Naive thymus-derived CD8-positive, alpha-beta T cell (primary cell): Measurements from ENCODE around the gene TAC3. TPM values are rescaled to one million over a fixed set of nuclear protein-coding genes. Genes with fewer than 3 reads are reported as not detected.

Experiments
- ATAC-seq, 2 donors: fragments of 150-1000 bp; cut with Tn5 transposase in 1 of 2; sonication (Bioruptor Pico), chemical (Tn5 transposase) in 1 of 2; 1 replicate in 1 of 2; 2 replicates in 1 of 2; pipeline ENCODE4 v1.10.0; 2021; ENCODE audit warnings: mild to moderate bottlenecking in 2 of 2, moderate library complexity in 2 of 2
- POLR2A ChIA-PET: fragments of 350-600 bp; sonication (Branson Sonifier 250); formaldehyde crosslinking; loops from one replicate; lab custom pipeline; 2021; ENCODE audit warnings: antibody characterized with exemption; lab: Charles Lee
- DNase-seq, 10 donors: peaks; one replicate each; pipeline versions ENCODE4 v3.0.0 to v3.0.0-alpha.2; 2020 to 2022
- H3K27ac Mint-ChIP-seq, 10 donors: one replicate each; pipeline ENCODE4 v1.8.0; 2020 to 2022; ENCODE audit warnings: mild to moderate bottlenecking in 10 of 10, mixed read lengths in 10 of 10, moderate library complexity in 4 of 10, inconsistent platforms in 1 of 10
- H3K27me3 Mint-ChIP-seq, 5 donors: one replicate each; pipeline ENCODE4 v1.8.0; 2021 to 2022; ENCODE audit warnings: mixed read lengths in 5 of 5
- H3K36me3 Mint-ChIP-seq, 3 donors: one replicate each; pipeline ENCODE4 v1.8.0; 2020 to 2022; ENCODE audit warnings: mixed read lengths in 3 of 3, mild to moderate bottlenecking in 2 of 3, inconsistent platforms in 1 of 3
- H3K4me1 Mint-ChIP-seq, 4 donors: one replicate each; pipeline ENCODE4 v1.8.0; 2021 to 2022; ENCODE audit warnings: mixed read lengths in 4 of 4
- H3K4me3 Mint-ChIP-seq, 10 donors: one replicate each; pipeline ENCODE4 v1.8.0; 2020 to 2022; ENCODE audit warnings: mild to moderate bottlenecking in 10 of 10, mixed read lengths in 10 of 10, moderate library complexity in 6 of 10, inconsistent platforms in 1 of 10
- H3K9me3 Mint-ChIP-seq, 9 donors: one replicate each; pipeline ENCODE4 v1.8.0; 2020 to 2022; ENCODE audit warnings: mixed read lengths in 9 of 9, mild to moderate bottlenecking in 3 of 9, inconsistent platforms in 1 of 9, moderate library complexity in 1 of 9
- polyA plus RNA-seq, 3 donors: library from polyadenylated mRNA; unstranded; fragments of 300-500 nt; fragmentation: Illumina TruSeq; gene quantifications; one replicate each; pipeline ENCODE4 v1.2.3, GENCODE V29; 2021
- total RNA-seq, 8 experiments: library from RNA in 2 of 8; stranded (reverse) in 2 of 8; gene quantifications; one replicate each; pipeline ENCODE4 v1.2.3 and lab custom pipeline; 2021 to 2026

The TAC3 gene
- total and polyA plus RNA-seq, 5 experiments from 2014 or later, result not detected

- H3K4me1 Mint-ChIP-seq, result peaks cover 31 to 64% (median 49%) of the 10 kb centered on the region in 4 donors
- H3K9me3 Mint-ChIP-seq, result no peaks in the 10 kb centered on the region
- no peak overlapping the region for H3K4me3 Mint-ChIP-seq
- peak overlapping the region in 3 of 10 donors; percentile 21 to 49 (median 26) for H3K27ac Mint-ChIP-seq
- no peaks in the 10 kb centered on the region for H3K27me3 Mint-ChIP-seq
- DNase-seq, result no peak
- no peak for ATAC-seq
- peaks cover 0 to 81% (median 17%) of the 10 kb centered on the region in 3 donors for H3K36me3 Mint-ChIP-seq
- POLR2A ChIA-PET, result interaction anchor here (1.1 kb wide), 1 partner anchor 60 kb away, joined by 3 read pairs; no protein-coding TSS in a partner anchor
These were observed 16.9 kb downstream of the TAC3 start for GRCh38 chr12:56999456-56999855.

GRCh38 chr12:56998981-56999380, 17.3 kb downstream of the TAC3 start:
- ATAC-seq (no peak), DNase-seq (no peak)
- Mint-ChIP-seq H3K36me3 (peaks cover 0 to 76% (median 17%) of the 10 kb centered on the region in 3 donors), H3K27me3 (no peaks in the 10 kb centered on the region), H3K4me3 (no peak overlapping the region), H3K4me1 (peaks cover 30 to 59% (median 44%) of the 10 kb centered on the region in 4 donors), H3K9me3 (no peaks in the 10 kb centered on the region), H3K27ac (peak overlapping the region in 4 of 10 donors; percentile 26 to 66 (median 50))
- POLR2A ChIA-PET, result interaction anchor here (1.0 to 1.1 kb wide), 2 partner anchors 60 to 273 kb away, joined by 3 read pairs; no protein-coding TSS in a partner anchor

DNA sequence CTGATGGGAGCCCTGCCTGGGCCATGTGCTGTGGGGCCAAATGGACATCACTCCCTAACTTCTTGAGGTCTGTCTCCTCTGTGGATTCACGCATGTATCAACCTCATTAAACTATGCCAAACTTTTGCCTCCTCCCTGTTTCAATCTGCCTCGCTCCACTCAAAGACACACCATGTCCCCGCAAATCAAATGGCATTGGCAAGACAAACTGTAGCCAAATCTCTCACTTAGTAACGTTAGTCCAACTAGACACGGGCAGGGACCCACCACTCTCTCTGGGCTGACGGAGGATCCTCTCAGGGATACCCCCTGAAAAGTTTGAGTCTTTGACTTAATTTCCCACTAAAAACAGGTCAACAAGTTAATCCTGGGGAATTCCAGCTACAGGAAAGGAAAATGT, 18.0 kb downstream of the TAC3 start:
- Mint-ChIP-seq H3K27me3 (no peaks in the 10 kb centered on the region), H3K4me3 (no peak overlapping the region), H3K36me3 (peaks cover 0 to 70% (median 11%) of the 10 kb centered on the region in 3 donors), H3K4me1 (peaks cover 30 to 52% (median 43%) of the 10 kb centered on the region in 4 donors), H3K27ac (peak overlapping the region in 5 of 10 donors; percentile 25 to 50 (median 44)), H3K9me3 (no peaks in the 10 kb centered on the region)
- no peak for ATAC-seq
- POLR2A ChIA-PET, result interaction anchor here (1.0 kb wide), 1 partner anchor 273 kb away, joined by 3 read pairs; no protein-coding TSS in a partner anchor
- no peak for DNase-seq

GRCh38 chr12:56996793-56997545, 19.4 kb downstream of the TAC3 start:
- DNase-seq (no peak), ATAC-seq (no peak)
- Mint-ChIP-seq H3K27me3 (no peaks in the 10 kb centered on the region), H3K36me3 (peaks cover 0 to 56% (median 5%) of the 10 kb centered on the region in 3 donors), H3K27ac (peak overlapping the region in 1 of 10 donors; percentile 38), H3K4me1 (peaks cover 25 to 42% (median 35%) of the 10 kb centered on the region in 4 donors), H3K4me3 (no peak overlapping the region), H3K9me3 (no peaks in the 10 kb centered on the region)
- POLR2A ChIA-PET, result no interaction called here

GRCh38 chr12:56995930-56996496, 20.3 kb downstream of the TAC3 start:
- H3K4me1 Mint-ChIP-seq, result peaks cover 25 to 41% (median 34%) of the 10 kb centered on the region in 4 donors
- peak overlapping the region in 2 of 10 donors; percentile 71 to 83 for H3K27ac Mint-ChIP-seq

DNA sequence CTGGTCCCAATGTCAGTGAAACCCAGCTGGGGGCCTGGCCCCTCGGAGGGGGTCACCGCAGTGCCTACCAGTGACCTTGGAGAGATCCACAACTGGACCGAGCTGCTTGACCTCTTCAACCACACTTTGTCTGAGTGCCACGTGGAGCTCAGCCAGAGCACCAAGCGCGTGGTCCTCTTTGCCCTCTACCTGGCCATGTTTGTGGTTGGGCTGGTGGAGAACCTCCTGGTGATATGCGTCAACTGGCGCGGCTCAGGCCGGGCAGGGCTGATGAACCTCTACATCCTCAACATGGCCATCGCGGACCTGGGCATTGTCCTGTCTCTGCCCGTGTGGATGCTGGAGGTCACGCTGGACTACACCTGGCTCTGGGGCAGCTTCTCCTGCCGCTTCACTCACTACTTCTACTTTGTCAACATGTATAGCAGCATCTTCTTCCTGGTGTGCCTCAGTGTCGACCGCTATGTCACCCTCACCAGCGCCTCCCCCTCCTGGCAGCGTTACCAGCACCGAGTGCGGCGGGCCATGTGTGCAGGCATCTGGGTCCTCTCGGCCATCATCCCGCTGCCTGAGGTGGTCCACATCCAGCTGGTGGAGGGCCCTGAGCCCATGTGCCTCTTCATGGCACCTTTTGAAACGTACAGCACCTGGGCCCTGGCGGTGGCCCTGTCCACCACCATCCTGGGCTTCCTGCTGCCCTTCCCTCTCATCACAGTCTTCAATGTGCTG, 21.0 kb downstream of the TAC3 start:
- Mint-ChIP-seq H3K9me3 (no peaks in the 10 kb centered on the region), H3K27ac (peak overlapping the region in 2 of 10 donors; percentile 71 to 83), H3K4me1 (peaks cover 25 to 37% (median 30%) of the 10 kb centered on the region in 4 donors), H3K4me3 (no peak overlapping the region), H3K27me3 (no peaks in the 10 kb centered on the region), H3K36me3 (peaks cover 0 to 42% (median 5%) of the 10 kb centered on the region in 3 donors)
- DNase-seq (peak in 1 of 10 donors; percentile 14), ATAC-seq (no peak)
- POLR2A ChIA-PET, result interaction anchor here (0.9 kb wide), 1 partner anchor 10 kb away, joined by 3 read pairs; no protein-coding TSS in a partner anchor

More at GRCh38 chr12:56995930-56996496, 20.3 kb downstream of the TAC3 start:
- DNase-seq (no peak), ATAC-seq (no peak)
- H3K9me3 Mint-ChIP-seq, result no peaks in the 10 kb centered on the region
- POLR2A ChIA-PET, result no interaction called here
- no peaks in the 10 kb centered on the region for H3K27me3 Mint-ChIP-seq
- no peak overlapping the region for H3K4me3 Mint-ChIP-seq
- peaks cover 0 to 49% (median 5%) of the 10 kb centered on the region in 3 donors for H3K36me3 Mint-ChIP-seq

DNA sequence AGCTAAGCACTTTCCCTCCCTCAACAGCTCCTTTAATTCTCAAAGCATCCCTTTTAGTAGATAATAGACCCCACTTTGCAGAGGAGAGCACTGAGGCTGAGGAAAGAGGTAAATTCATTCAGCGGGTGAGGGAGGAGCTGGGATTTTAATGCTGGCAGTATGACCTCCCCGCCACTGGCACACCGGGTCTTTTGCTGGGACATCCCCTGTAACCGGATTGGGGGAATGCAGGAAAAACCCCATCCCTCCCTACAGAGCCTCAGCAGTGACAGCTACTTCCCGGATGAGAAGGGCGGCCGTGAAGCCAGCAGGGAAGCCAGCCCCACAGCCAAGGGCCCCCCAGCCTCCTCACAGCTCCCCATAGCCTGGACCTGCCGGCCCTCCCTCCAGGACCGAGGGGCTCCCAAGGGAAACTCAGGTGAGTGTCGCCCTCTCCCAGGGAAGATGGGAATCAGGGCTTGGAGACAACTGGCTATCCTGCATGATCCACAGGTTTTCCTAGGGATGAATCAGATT, 22.0 kb downstream of the TAC3 start:
- no peak overlapping the region for H3K27ac Mint-ChIP-seq
- peaks cover 0 to 31% (median 5%) of the 10 kb centered on the region in 3 donors for H3K36me3 Mint-ChIP-seq
- no peak for ATAC-seq
- POLR2A ChIA-PET, result interaction anchor here (0.7 kb wide), 1 partner anchor 34 kb away, joined by 3 read pairs; no protein-coding TSS in a partner anchor
- H3K9me3 Mint-ChIP-seq, result no peaks in the 10 kb centered on the region
- peak in 1 of 10 donors; percentile 7 for DNase-seq
- H3K4me3 Mint-ChIP-seq, result no peak overlapping the region
- H3K4me1 Mint-ChIP-seq, result peaks cover 17 to 29% (median 25%) of the 10 kb centered on the region in 4 donors
- H3K27me3 Mint-ChIP-seq, result no peaks in the 10 kb centered on the region

- H3K27ac Mint-ChIP-seq, result peak overlapping the region in 1 of 10 donors; percentile 23
- DNase-seq (peak in 1 of 10 donors; percentile 2), ATAC-seq (no peak)
- H3K4me3 Mint-ChIP-seq, result no peak overlapping the region
- POLR2A ChIA-PET, result no interaction called here
- no peaks in the 10 kb centered on the region for H3K27me3 Mint-ChIP-seq
- no peaks in the 10 kb centered on the region for H3K9me3 Mint-ChIP-seq
- peaks cover 0 to 22% (median 5%) of the 10 kb centered on the region in 3 donors for H3K36me3 Mint-ChIP-seq
- H3K4me1 Mint-ChIP-seq, result peaks cover 11 to 21% (median 17%) of the 10 kb centered on the region in 4 donors
These were observed 23.0 kb downstream of the TAC3 start for GRCh38 chr12:56993346-56993745.

DNA sequence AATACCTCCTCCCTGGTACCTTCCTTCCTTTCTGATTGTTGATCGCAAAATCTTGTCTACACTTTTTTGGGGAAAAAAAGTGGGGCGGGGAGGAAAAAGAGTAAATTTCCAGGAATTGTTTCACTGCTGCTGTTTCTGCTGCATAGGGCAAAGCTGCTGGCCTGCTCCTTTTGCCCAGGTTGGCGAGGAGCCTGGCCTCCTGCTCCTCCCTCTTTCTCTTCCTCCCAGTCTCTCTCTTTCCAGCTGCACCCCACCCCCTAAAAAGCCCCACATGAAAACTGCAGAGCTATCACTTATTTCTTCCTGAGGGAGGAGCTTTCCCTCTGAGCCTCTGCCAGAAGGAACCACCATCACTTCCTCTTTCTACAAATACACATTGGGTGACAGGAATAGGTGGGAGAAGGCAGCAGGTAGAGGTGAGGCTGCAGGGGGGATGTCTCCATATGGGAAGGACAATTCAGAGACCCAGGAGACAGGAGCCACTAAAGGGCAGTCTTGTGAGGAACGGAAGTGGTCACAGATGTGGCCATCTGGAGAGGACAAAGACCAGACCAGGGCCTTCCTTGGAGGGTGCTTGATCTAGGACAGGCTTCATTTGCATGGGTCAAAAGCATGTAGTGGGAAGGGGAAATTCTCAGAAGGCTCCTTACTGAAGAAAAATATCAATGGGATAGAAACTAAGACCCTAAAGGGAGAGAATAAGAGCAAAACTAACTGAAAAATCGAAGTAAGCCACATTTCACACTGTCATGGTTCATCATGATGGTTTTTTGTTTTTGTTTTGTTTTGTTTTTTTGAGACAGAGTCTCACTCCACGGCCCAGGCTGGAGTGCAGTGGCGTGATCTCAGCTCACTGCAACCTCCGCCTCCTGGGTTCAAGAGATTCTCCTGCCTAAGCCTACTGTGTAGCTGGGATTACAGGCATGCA, 24.7 kb downstream of the TAC3 start:
- Mint-ChIP-seq H3K27ac (peak overlapping the region in 2 of 10 donors; percentile 47 to 72), H3K4me1 (peaks cover 16 to 18% (median 17%) of the 10 kb centered on the region in 4 donors), H3K27me3 (no peaks in the 10 kb centered on the region), H3K4me3 (no peak overlapping the region), H3K9me3 (no peaks in the 10 kb centered on the region), H3K36me3 (peaks cover 0 to 8% (median 2%) of the 10 kb centered on the region in 3 donors)
- DNase-seq (peak in 1 of 10 donors; percentile 0), ATAC-seq (no peak)
- POLR2A ChIA-PET, result interaction anchor here (0.6 kb wide), 1 partner anchor 303 kb away, joined by 3 read pairs; no protein-coding TSS in a partner anchor

- DNase-seq (peak in 1 of 10 donors; percentile 5), ATAC-seq (no peak)
- Mint-ChIP-seq H3K9me3 (no peaks in the 10 kb centered on the region), H3K4me3 (no peak overlapping the region), H3K4me1 (peaks cover 12 to 16% (median 15%) of the 10 kb centered on the region in 4 donors), H3K27me3 (no peaks in the 10 kb centered on the region), H3K27ac (peak overlapping the region in 1 of 10 donors; percentile 22), H3K36me3 (peaks cover 0 to under 1% (median under 1%) of the 10 kb centered on the region in 3 donors)
- POLR2A ChIA-PET, result interaction anchor here (0.6 kb wide), 1 partner anchor 1237 kb away, joined by 3 read pairs; no protein-coding TSS in a partner anchor
These were observed 25.5 kb downstream of the TAC3 start for GRCh38 chr12:56990648-56991318.
